ENCODE results near the gene VPS9D1.

DNA sequence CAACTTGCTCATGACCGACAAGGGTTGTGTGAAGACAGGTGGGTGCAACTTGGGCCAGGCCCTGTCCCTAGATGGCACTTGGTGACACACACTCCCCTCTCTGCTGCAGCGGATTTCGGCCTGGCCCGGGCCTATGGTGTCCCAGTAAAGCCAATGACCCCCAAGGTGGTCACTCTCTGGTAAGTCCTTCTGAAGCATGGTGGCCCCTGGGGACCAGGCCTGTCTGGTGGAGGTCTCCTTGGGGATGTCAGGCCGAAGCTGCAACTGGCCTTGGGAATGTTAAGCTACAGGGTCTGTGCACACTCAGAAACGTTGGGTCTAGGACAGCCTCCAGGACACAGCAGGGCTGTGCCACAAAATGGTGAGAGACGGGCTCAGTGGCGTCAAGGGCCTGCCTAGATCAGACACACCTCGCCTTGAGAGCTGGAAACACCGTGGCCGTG lies 27.4 kb downstream of the VPS9D1 start:
- TF ChIP-seq, protein P1, sequence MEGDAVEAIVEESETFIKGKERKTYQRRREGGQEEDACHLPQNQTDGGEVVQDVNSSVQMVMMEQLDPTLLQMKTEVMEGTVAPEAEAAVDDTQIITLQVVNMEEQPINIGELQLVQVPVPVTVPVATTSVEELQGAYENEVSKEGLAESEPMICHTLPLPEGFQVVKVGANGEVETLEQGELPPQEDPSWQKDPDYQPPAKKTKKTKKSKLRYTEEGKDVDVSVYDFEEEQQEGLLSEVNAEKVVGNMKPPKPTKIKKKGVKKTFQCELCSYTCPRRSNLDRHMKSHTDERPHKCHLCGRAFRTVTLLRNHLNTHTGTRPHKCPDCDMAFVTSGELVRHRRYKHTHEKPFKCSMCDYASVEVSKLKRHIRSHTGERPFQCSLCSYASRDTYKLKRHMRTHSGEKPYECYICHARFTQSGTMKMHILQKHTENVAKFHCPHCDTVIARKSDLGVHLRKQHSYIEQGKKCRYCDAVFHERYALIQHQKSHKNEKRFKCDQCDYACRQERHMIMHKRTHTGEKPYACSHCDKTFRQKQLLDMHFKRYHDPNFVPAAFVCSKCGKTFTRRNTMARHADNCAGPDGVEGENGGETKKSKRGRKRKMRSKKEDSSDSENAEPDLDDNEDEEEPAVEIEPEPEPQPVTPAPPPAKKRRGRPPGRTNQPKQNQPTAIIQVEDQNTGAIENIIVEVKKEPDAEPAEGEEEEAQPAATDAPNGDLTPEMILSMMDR (conservative IDR thresholded peaks at IDR 0.05 in 1 of 2, IDR thresholded peaks at IDR 0.05 in 1 of 2; ENCODE audit: low read depth in 1 of 2, low read length in 2 of 2), result no peak
- TF ChIP-seq EZH2 (IDR thresholded peaks at IDR 0.05; ENCODE audit: low read length, missing control alignments), result no peak
